A549 (cell line): Measurements from ENCODE around the gene BTC.
"Not testable (repeated sequence)": the region's sequence is repeated elsewhere in the genome, so short reads cannot be mapped to it uniquely, and the experiment has no call there.

Experiments
- CTCF ChIP-seq: fragments of >200 bp; sonication (Bioruptor Twin); formaldehyde crosslinking; IDR thresholded peaks from 3 replicates; pipeline ENCODE4 v1.5.1; 2016
- EHMT2 ChIP-seq: fragments of 200-600 bp; sonication (generic); IDR thresholded peaks from 2 replicates; pipeline ENCODE4 v1.6.1; 2016; ENCODE audit warnings: antibody characterized with exemption, low read depth, mild to moderate bottlenecking, moderate library complexity
- EP300 ChIP-seq, 2 experiments: fragments of >200 bp; sonication (Bioruptor Twin); formaldehyde crosslinking; IDR thresholded peaks; 2 replicates in 1 of 2; 3 replicates in 1 of 2; pipeline ENCODE4 v1.6.1; 2016 to 2017
- FOSB ChIP-seq: fragments of 250-450 bp; sonication (Bioruptor Pico); IDR thresholded peaks from 2 replicates; pipeline ENCODE4 v1.5.0; 2020; ENCODE audit warnings: mild to moderate bottlenecking, moderate library complexity
- HMGXB4 ChIP-seq: fragments of 250-450 bp; sonication (Bioruptor Pico); IDR thresholded peaks from 2 replicates; pipeline ENCODE4 v1.5.0; 2021; ENCODE audit warnings: mild to moderate bottlenecking, moderate library complexity, borderline replicate concordance
- PBX3 ChIP-seq: IDR thresholded peaks from 2 replicates; pipeline ENCODE4 v1.6.1; 2012
- POLR2A ChIP-seq: IDR thresholded peaks from 2 replicates; pipeline ENCODE4 v1.6.1; 2012; ENCODE audit warnings: mild to moderate bottlenecking, low read length
- RAD21 ChIP-seq, 2 experiments: fragments of >200 bp in 1 of 2; sonication (Bioruptor Twin) in 1 of 2; formaldehyde crosslinking in 1 of 2; IDR thresholded peaks in 1 of 2; conservative IDR thresholded peaks in 1 of 2; 2 replicates in 1 of 2; 3 replicates in 1 of 2; pipeline ENCODE4 v1.6.1; 2012 to 2018; ENCODE audit warnings: inconsistent platforms in 1 of 2
- TF ChIP-seq, protein P1 (sequence below): fragments of 150-350 bp; IDR thresholded peaks from 2 replicates; pipeline ENCODE4 v1.6.1; 2014; ENCODE audit warnings: low read depth, mild to moderate bottlenecking, low read length

- TF ChIP-seq CTCF; POLR2A; EHMT2; RAD21 (conservative IDR thresholded peaks at IDR 0.05 in 1 of 2, IDR thresholded peaks at IDR 0.05 in 1 of 2); PBX3; FOSB (CRISPR knock-in tag); HMGXB4 (CRISPR knock-in tag); EP300 (IDR thresholded peaks at IDR 0.05): not testable (repeated sequence)
- TF ChIP-seq, protein P1, sequence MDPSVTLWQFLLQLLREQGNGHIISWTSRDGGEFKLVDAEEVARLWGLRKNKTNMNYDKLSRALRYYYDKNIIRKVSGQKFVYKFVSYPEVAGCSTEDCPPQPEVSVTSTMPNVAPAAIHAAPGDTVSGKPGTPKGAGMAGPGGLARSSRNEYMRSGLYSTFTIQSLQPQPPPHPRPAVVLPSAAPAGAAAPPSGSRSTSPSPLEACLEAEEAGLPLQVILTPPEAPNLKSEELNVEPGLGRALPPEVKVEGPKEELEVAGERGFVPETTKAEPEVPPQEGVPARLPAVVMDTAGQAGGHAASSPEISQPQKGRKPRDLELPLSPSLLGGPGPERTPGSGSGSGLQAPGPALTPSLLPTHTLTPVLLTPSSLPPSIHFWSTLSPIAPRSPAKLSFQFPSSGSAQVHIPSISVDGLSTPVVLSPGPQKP = not testable (repeated sequence)
These were observed 86.2 kb downstream of the BTC start for GRCh38 chr4:74708135-74708534.
